WTC11 (cell line): ENCODE data around the gene IQCK.

Experiments
- ATF3 ChIP-seq: sonication (generic); formaldehyde crosslinking; conservative IDR thresholded peaks from 2 replicates; pipeline ENCODE4 v1.8.1; 2022; ENCODE audit warnings: mild to moderate bottlenecking, missing genetic modification reagents
- CTCF ChIP-seq: fragments of 200-600 bp; IDR thresholded peaks from 2 replicates; pipeline ENCODE4 v1.8.0; 2022; ENCODE audit warnings: antibody characterized with exemption
- GABPB1 ChIP-seq: sonication (generic); formaldehyde crosslinking; IDR thresholded peaks from 2 replicates; pipeline ENCODE4 v1.8.1; 2023; ENCODE audit warnings: mild to moderate bottlenecking, missing genetic modification reagents
- MAX ChIP-seq: sonication (generic); formaldehyde crosslinking; IDR thresholded peaks from 2 replicates; pipeline ENCODE4 v1.8.0; 2022; ENCODE audit warnings: mild to moderate bottlenecking, missing genetic modification reagents
- MLX ChIP-seq: sonication (generic); formaldehyde crosslinking; IDR thresholded peaks from 2 replicates; pipeline ENCODE4 v1.8.1; 2023; ENCODE audit warnings: mild to moderate bottlenecking, missing genetic modification reagents, moderate library complexity
- PRDM15 ChIP-seq: sonication (generic); formaldehyde crosslinking; IDR thresholded peaks from 2 replicates; pipeline ENCODE4 v1.8.0; 2022; ENCODE audit warnings: missing genetic modification reagents
- SP1 ChIP-seq: sonication (generic); formaldehyde crosslinking; conservative IDR thresholded peaks from 2 replicates; pipeline ENCODE4 v1.8.1; 2022; ENCODE audit warnings: missing genetic modification reagents
- TP53 ChIP-seq: sonication (generic); formaldehyde crosslinking; IDR thresholded peaks from 2 replicates; pipeline ENCODE4 v1.8.1; 2023; ENCODE audit warnings: mild to moderate bottlenecking, missing genetic modification reagents

GRCh38 chr16:19810817-19811731, 93.0 kb downstream of the IQCK start:
- TF ChIP-seq CTCF (no peak), SP1 (CRISPR knock-in tag) (no peak), ATF3 (CRISPR knock-in tag) (no peak), GABPB1 (CRISPR knock-in tag) (no peak), MAX (CRISPR knock-in tag) (no peak), MLX (CRISPR knock-in tag) (no peak), PRDM15 (CRISPR knock-in tag) (no peak), TP53 (CRISPR knock-in tag) (no peak)
